Adrenal gland (tissue), 12 donors: ENCODE measurements around the gene CRYM. TPM values are rescaled to one million over a fixed set of nuclear protein-coding genes. Genes with fewer than 3 reads are reported as not detected.

Source experiments
- DNase-seq, 7 donors: peaks; one replicate each; pipeline ENCODE4 v3.0.0-alpha.2; 2019 to 2020
- H3K27ac ChIP-seq, 5 donors: fragments of 200-600 bp; sonication (generic) in 4 of 5; 1 replicate in 3 of 5; 2 replicates in 2 of 5; pipeline versions ENCODE4 v1.5.1 to v1.8.0; 2016 to 2020; ENCODE audit warnings: mild to moderate bottlenecking in 1 of 5
- H3K27me3 ChIP-seq: fragments of 200-600 bp; 2 replicates; pipeline ENCODE4 v1.8.0; 2021
- H3K36me3 ChIP-seq, 2 donors: fragments of 200-600 bp; replicated peaks in 1 of 2; 1 replicate in 1 of 2; 2 replicates in 1 of 2; pipeline versions ENCODE4 v1.5.1 to v1.8.0; 2018 to 2022
- H3K4me1 ChIP-seq, 2 donors: fragments of 200-600 bp; replicated peaks in 1 of 2; 1 replicate in 1 of 2; 2 replicates in 1 of 2; pipeline versions ENCODE4 v1.5.1 to v1.8.0; 2018 to 2021
- H3K4me3 ChIP-seq, 4 donors: fragments of 200-600 bp; sonication (generic) in 3 of 4; one replicate each; pipeline ENCODE4 v1.5.1; 2016 to 2018
- H3K9me3 ChIP-seq, 3 donors: fragments of 200-600 bp; sonication (generic) in 1 of 3; replicated peaks in 1 of 3; 1 replicate in 2 of 3; 2 replicates in 1 of 3; pipeline versions ENCODE4 v1.5.1 to v1.8.0; 2016 to 2021
- CTCF ChIP-seq, 6 experiments: fragments of 450-650 bp in 4 of 6; fragments of 200-600 bp in 2 of 6; sonication (generic) in 1 of 6; IDR thresholded peaks; 1 replicate in 5 of 6; 2 replicates in 1 of 6; pipeline versions ENCODE4 v1.5.1 to v1.8.0; 2016 to 2021; ENCODE audit warnings: antibody characterized with exemption in 6 of 6, mild to moderate bottlenecking in 2 of 6, moderate library complexity in 1 of 6
- POLR2A ChIP-seq, 2 donors: fragments of 450-650 bp; IDR thresholded peaks; one replicate each; pipeline ENCODE4 v1.6.1; 2017; ENCODE audit warnings: antibody characterized with exemption in 2 of 2, mild to moderate bottlenecking in 2 of 2, moderate library complexity in 1 of 2
- WGBS, 4 donors: extraction: QIAGEN DNeasy Blood & Tissue Kit in 2 of 4; methylation state at CpG; one replicate each; pipeline versions ENCODE4 v1.1.5 to v1.1.7; 2013 to 2017; 5-methylcytosine and 5-hydroxymethylcytosine counted together
- intact Hi-C, 2 donors: fragments of 100-400 bp; cut with DNase I; formaldehyde crosslinking; loops; one replicate each; pipeline versions ENCODE4 v1.14.1 to v1.15.0; 2022 to 2023
- polyA plus RNA-seq, 3 donors: library from polyadenylated mRNA; stranded (reverse); fragments of 200-250 nt in 2 of 3; fragments of 350-450 nt in 1 of 3; fragmentation: Illumina TruSeq in 1 of 3; extraction: RNeasy Lipid Tissue Mini Kit (QIAGEN cat#74804) in 1 of 3; gene quantifications; one replicate each; pipeline ENCODE4 v1.2.3, GENCODE V29; 2013 to 2014
- total RNA-seq, 9 donors: library from RNA; depleted of rRNA in 4 of 9; stranded (reverse); fragments of >200 nt in 4 of 9; fragments of 120-200 nt in 1 of 9; fragmentation: NEBNext Ultra II Directional in 1 of 9; extraction: Animal tissue kit (Norgen Biotek cat#: 25700) in 1 of 9; gene quantifications; one replicate each; pipeline versions ENCODE4 v1.1.0 to v1.2.4, GENCODE V29; 2013 to 2023
- donor health status: healthy with polysubstance abuse.
- donor health status: Bipolar disorder and iron deficiency.
- donor health status: DM: yes; HTN: yes; CAD: no.
- donor health status: DM: no; HTN: no; CAD: no.
- donor health status: DM: no; HTN: no; CAD: no.
- donor health status: DM: yes; HTN: yes; CAD: no.

CRYM gene
- total and polyA plus RNA-seq, 12 donors: 0.22 to 0.84 (median 0.49) TPM; not detected in 8

- Histone ChIP-seq H3K9me3 (no peaks in the 10 kb centered on the region), H3K36me3 (no peaks in the 10 kb centered on the region), H3K27ac (no peak overlapping the region), H3K4me3 (no peak overlapping the region), H3K27me3 (no peaks in the 10 kb centered on the region), H3K4me1 (no peaks in the 10 kb centered on the region)
- intact Hi-C loops: no loop called here
- TF ChIP-seq POLR2A (IDR thresholded peaks at IDR 0.05) (no peak), CTCF (IDR thresholded peaks at IDR 0.05) (no peak)
- no peak for DNase-seq
- 59 to 71% (median 66%) methylated on average over 7 of the region's 7 CpGs for WGBS, 4 donors
Observed at GRCh38 chr16:21244518-21245215, 33.4 kb downstream of the CRYM start.

- H3K36me3 ChIP-seq: no peaks in the 10 kb centered on the region
- H3K4me3 ChIP-seq: no peak overlapping the region
- intact Hi-C loops: no loop called here
- 17 to 25% (median 22%) methylated on average over 2 of the region's 2 CpGs for WGBS, 4 donors
- H3K4me1 ChIP-seq: no peaks in the 10 kb centered on the region
- TF ChIP-seq POLR2A (IDR thresholded peaks at IDR 0.05) (no peak), CTCF (IDR thresholded peaks at IDR 0.05) (no peak)
- no peaks in the 10 kb centered on the region for H3K9me3 ChIP-seq
- no peak overlapping the region for H3K27ac ChIP-seq
- no peaks in the 10 kb centered on the region for H3K27me3 ChIP-seq
- DNase-seq: no peak
Observed at GRCh38 chr16:21242756-21243155, 35.3 kb downstream of the CRYM start.

- WGBS, 4 donors: 68 to 75% (median 71%) methylated on average over 4 of the region's 4 CpGs
- Histone ChIP-seq H3K4me3 (no peak overlapping the region), H3K4me1 (no peaks in the 10 kb centered on the region), H3K27ac (no peak overlapping the region), H3K9me3 (no peaks in the 10 kb centered on the region), H3K27me3 (no peaks in the 10 kb centered on the region), H3K36me3 (no peaks in the 10 kb centered on the region)
- intact Hi-C loops: no loop called here
- TF ChIP-seq POLR2A (IDR thresholded peaks at IDR 0.05): no peak
- no peak for TF ChIP-seq CTCF (IDR thresholded peaks at IDR 0.05)
- DNase-seq: no peak
Observed at GRCh38 chr16:21239646-21240045, 38.4 kb downstream of the CRYM start.

- intact Hi-C loops: no loop called here
- no peak for DNase-seq
- Histone ChIP-seq H3K4me3 (no peak overlapping the region), H3K27me3 (no peaks in the 10 kb centered on the region), H3K4me1 (no peaks in the 10 kb centered on the region), H3K9me3 (no peaks in the 10 kb centered on the region), H3K36me3 (no peaks in the 10 kb centered on the region), H3K27ac (no peak overlapping the region)
- 73 to 85% (median 75%) methylated on average over 5 of the region's 5 CpGs for WGBS, 4 donors
- TF ChIP-seq CTCF (IDR thresholded peaks at IDR 0.05) (no peak), POLR2A (IDR thresholded peaks at IDR 0.05) (no peak)
Observed at GRCh38 chr16:21236831-21237230, 41.3 kb downstream of the CRYM start.
